ENCODE measurements around the gene CDC6.

CDC6 gene

GRCh38 chr17:40283662-40284061 lies 4.0 kb upstream of the CDC6 start:
- POLR2A ChIA-PET (ENCODE audit: low non-redundant PET) = interaction anchor here (0.6 kb wide), 1 partner anchor 131 kb away, joined by 4 read pairs; no protein-coding TSS in a partner anchor
- TF ChIP-seq, protein P1, sequence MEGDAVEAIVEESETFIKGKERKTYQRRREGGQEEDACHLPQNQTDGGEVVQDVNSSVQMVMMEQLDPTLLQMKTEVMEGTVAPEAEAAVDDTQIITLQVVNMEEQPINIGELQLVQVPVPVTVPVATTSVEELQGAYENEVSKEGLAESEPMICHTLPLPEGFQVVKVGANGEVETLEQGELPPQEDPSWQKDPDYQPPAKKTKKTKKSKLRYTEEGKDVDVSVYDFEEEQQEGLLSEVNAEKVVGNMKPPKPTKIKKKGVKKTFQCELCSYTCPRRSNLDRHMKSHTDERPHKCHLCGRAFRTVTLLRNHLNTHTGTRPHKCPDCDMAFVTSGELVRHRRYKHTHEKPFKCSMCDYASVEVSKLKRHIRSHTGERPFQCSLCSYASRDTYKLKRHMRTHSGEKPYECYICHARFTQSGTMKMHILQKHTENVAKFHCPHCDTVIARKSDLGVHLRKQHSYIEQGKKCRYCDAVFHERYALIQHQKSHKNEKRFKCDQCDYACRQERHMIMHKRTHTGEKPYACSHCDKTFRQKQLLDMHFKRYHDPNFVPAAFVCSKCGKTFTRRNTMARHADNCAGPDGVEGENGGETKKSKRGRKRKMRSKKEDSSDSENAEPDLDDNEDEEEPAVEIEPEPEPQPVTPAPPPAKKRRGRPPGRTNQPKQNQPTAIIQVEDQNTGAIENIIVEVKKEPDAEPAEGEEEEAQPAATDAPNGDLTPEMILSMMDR (conservative IDR thresholded peaks at IDR 0.05; ENCODE audit: low read depth) = no peak
- H3K27ac ChIP-seq = peak overlapping the region; percentile 88
- CTCF ChIA-PET = interaction anchor here (0.6 to 1.3 kb wide), 6 partner anchors 34 to 310 kb away, joined by 3 to 7 read pairs (median 3); no protein-coding TSS in a partner anchor
- DNase-seq (ENCODE audit: low spot score) = peak; percentile 94

- ChIA-PET CTCF (interaction anchor here (0.6 to 1.3 kb wide), 7 partner anchors 11 to 310 kb away, joined by 3 to 7 read pairs (median 3); no protein-coding TSS in a partner anchor), POLR2A (ENCODE audit: low non-redundant PET) (interaction anchor here (0.6 to 0.7 kb wide), 2 partner anchors 82 to 131 kb away, joined by 3 to 4 read pairs; no protein-coding TSS in a partner anchor)
- TF ChIP-seq, protein P1 (conservative IDR thresholded peaks at IDR 0.05; ENCODE audit: low read depth) = no peak; the same call in 1 of the 2 replicates
- peak overlapping the region; percentile 78 for H3K27ac ChIP-seq
- DNase-seq (ENCODE audit: low spot score) = peak; percentile 62
These were observed 3.5 kb upstream of the CDC6 start for GRCh38 chr17:40284085-40284713.

DNA sequence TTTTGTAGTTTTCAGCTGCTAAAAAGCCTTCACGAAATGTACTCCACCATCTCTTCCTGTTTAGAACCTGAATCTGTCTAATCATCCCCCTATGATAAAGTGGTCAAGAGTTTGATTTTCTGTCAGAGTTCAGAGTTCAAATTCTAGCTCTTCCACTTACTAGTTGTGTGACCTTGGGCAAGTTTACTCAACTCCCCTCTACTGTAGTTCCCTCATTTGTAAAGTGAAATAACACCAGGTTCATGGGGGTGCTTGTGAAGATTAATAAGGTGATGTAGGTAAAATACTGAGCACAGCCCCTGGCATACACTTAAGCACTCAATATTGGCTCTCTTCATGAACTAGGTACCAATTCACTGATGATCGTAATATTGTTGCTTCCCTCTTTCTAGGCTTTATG lies 1.2 kb upstream of the CDC6 start:
- ChIA-PET POLR2A (ENCODE audit: low non-redundant PET) (no interaction called here), CTCF (interaction anchor here (0.6 to 1.0 kb wide), 3 partner anchors 63 to 247 kb away, joined by 3 to 8 read pairs (median 4); no protein-coding TSS in a partner anchor)
- no peak overlapping the region for H3K27ac ChIP-seq
- no peak for DNase-seq (ENCODE audit: low spot score)
- TF ChIP-seq, protein P1 (conservative IDR thresholded peaks at IDR 0.05; ENCODE audit: low read depth) = no peak

DNA sequence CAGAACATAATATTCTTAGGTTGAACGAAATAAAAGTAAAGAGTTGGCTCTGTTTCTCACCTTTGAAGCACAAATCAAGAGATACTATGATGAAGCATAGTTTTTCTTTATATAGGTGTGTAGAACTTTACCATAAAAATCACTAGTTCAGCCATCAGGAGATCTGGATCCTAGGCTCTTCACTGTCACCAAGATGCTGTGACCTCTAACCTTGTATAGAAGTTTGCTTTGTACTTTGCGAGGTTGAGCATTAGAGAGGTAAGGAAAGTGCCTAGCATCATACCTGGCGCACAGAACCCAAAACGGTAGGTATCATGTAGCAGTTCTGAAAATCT lies 553 bp upstream of the CDC6 start:
- DNase-seq (ENCODE audit: low spot score) = no peak
- TF ChIP-seq, protein P1 (conservative IDR thresholded peaks at IDR 0.05; ENCODE audit: low read depth) = no peak
- ChIA-PET CTCF (interaction anchor here (1.0 kb wide), 1 partner anchor 85 kb away, joined by 3 read pairs; no protein-coding TSS in a partner anchor), POLR2A (ENCODE audit: low non-redundant PET) (no interaction called here)
- H3K27ac ChIP-seq = peak overlapping the region; percentile 89; the same call in 1 of the 2 replicates

DNA sequence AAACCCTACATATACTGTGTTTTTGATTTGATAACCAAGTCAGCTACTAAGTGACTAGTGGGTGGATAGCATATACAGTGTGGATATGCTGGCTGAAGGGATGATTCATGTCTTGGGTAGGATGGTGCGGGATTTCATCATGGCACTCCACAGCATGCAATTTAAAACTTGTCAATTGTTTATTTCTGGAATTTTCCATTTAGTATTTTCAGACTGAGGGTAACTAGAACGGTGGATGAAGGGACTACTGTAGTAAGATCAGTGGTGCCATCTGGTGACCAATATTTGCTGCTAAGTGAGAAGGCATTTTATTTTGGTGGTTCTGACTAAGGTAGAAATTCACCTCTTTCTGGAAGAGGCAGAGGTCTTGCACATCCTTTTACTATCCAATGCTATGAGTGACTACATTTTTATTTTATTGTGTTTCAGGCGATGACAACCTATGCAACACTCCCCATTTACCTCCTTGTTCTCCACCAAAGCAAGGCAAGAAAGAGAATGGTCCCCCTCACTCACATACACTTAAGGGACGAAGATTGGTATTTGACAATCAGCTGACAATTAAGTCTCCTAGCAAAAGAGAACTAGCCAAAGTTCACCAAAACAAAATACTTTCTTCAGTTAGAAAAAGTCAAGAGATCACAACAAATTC lies 3.1 kb downstream of the CDC6 start:
- ChIA-PET CTCF (interaction anchor here (0.6 to 1.5 kb wide), 5 partner anchors 17 to 277 kb away, joined by 3 to 7 read pairs (median 4); no protein-coding TSS in a partner anchor), POLR2A (ENCODE audit: low non-redundant PET) (no interaction called here)
- no peak overlapping the region for H3K27ac ChIP-seq
- TF ChIP-seq, protein P1 (conservative IDR thresholded peaks at IDR 0.05; ENCODE audit: low read depth) = peak; percentile 79
- peak; percentile 60 for DNase-seq (ENCODE audit: low spot score)

GRCh38 chr17:40291281-40291664 lies 3.6 kb downstream of the CDC6 start:
- ChIA-PET CTCF (interaction anchor here (0.9 to 1.5 kb wide), 2 partner anchors 16 to 73 kb away, joined by 4 to 7 read pairs; no protein-coding TSS in a partner anchor), POLR2A (ENCODE audit: low non-redundant PET) (no interaction called here)
- TF ChIP-seq, protein P1 (conservative IDR thresholded peaks at IDR 0.05; ENCODE audit: low read depth) = no peak
- DNase-seq (ENCODE audit: low spot score) = no peak
- peak overlapping the region; percentile 28 for H3K27ac ChIP-seq

Measured in RWPE1 (cell line).